AG09319 (cell line): ENCODE measurements around the gene HEATR9.

ENCODE experiments used
- DNase-seq: peaks from one replicate; pipeline ENCODE4 v3.0.0-alpha.2; 2010; ENCODE audit warnings: low read depth; ENCODE audit errors: extremely low read depth
- TF ChIP-seq, protein P1 (sequence below): IDR thresholded peaks from 2 replicates; pipeline ENCODE4 v1.5.1; 2011; ENCODE audit warnings: low read depth, mild to moderate bottlenecking, inconsistent platforms, low read length, moderate library complexity

Gene HEATR9

DNA sequence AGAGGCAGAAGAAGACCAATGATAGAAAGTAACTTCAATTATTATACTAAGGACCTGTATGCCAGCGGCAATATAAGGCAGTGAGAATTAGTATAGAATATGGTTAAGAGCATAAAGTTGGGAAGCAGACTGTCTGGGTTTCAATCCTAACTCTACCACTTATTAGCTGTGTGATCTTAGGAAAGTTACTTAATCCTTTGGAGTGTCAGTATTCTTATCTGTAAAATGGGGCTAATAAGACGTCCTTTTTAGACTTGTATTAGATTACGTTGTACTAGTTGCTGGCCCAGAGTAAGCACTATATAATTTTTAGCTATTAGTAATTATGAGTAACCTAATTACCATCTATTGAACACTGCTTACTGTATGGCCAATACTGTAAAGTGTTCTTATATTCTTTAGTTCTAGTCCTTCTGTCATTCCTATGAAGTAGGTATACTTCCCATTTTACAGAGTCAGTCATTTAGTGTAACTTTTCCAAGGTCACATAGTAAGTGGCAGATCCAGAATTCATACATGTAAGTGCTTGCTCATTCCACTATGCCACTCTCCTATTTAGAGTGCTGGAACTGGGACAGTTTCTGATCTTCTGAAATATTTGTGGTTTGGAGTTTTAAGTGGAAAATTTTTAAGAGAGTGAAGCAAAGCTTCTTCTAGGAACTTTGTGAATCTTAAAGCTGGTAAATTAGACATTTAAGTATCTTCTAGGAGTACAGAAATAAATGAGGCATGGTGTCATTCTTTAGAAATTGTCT, 22.5 kb downstream of the HEATR9 start:
- TF ChIP-seq, protein P1, sequence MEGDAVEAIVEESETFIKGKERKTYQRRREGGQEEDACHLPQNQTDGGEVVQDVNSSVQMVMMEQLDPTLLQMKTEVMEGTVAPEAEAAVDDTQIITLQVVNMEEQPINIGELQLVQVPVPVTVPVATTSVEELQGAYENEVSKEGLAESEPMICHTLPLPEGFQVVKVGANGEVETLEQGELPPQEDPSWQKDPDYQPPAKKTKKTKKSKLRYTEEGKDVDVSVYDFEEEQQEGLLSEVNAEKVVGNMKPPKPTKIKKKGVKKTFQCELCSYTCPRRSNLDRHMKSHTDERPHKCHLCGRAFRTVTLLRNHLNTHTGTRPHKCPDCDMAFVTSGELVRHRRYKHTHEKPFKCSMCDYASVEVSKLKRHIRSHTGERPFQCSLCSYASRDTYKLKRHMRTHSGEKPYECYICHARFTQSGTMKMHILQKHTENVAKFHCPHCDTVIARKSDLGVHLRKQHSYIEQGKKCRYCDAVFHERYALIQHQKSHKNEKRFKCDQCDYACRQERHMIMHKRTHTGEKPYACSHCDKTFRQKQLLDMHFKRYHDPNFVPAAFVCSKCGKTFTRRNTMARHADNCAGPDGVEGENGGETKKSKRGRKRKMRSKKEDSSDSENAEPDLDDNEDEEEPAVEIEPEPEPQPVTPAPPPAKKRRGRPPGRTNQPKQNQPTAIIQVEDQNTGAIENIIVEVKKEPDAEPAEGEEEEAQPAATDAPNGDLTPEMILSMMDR: no peak
- peak; percentile 14 for DNase-seq

DNA sequence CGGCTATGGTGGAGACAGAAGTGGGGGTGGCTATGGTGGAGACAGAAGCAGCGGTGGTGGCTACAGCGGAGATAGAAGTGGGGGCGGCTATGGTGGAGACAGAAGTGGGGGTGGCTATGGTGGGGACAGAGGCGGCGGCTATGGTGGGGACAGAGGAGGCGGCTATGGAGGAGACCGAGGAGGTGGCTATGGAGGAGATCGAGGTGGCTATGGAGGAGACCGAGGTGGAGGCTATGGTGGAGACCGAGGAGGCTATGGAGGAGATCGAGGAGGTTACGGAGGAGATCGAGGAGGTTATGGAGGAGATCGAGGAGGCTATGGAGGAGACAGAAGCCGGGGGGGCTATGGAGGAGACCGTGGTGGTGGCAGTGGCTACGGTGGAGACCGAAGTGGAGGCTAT, 24.1 kb downstream of the HEATR9 start:
- DNase-seq: no peak
- TF ChIP-seq, protein P1: no peak

DNA sequence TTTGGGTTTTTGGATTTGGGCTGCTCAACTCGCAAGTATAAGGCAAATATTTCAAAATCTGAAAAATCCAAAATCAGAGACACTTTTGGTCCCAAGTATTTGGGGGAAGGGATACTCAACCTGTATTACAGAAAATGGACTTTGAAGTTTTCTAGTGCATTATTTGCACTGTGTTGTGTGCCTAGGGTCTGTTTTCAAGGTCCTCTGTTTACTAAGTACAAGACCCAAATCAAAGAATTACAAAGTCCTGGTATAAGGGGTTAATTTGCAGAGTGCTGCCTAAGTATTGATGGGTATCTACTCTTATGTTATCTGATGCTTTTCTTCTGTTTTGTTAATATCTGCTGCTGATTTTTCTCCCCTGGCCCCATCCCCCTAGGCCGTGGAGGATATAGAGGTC, 25.0 kb downstream of the HEATR9 start:
- TF ChIP-seq, protein P1: no peak

DNA sequence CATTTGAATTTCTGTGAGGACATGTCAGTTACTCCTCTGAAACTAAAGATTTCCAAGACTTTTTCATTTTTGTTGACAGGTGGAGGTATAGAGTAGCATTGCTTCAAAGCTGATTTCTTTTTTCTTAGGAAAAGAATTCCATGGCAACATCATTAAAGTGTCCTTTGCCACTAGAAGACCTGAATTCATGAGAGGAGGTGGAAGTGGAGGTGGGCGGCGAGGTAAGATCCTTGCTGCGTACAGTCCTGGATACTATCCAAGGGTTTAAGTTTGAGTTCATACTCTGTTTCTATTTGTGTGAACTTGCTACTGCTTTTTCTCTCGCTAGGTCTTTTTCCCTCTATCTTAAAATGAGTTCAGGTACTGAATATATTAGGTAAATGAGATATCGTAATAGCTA, 26.5 kb downstream of the HEATR9 start:
- DNase-seq: no peak
- TF ChIP-seq, protein P1: no peak

More for the DNA sequence above, 25.0 kb downstream of the HEATR9 start:
- no peak for DNase-seq

DNA sequence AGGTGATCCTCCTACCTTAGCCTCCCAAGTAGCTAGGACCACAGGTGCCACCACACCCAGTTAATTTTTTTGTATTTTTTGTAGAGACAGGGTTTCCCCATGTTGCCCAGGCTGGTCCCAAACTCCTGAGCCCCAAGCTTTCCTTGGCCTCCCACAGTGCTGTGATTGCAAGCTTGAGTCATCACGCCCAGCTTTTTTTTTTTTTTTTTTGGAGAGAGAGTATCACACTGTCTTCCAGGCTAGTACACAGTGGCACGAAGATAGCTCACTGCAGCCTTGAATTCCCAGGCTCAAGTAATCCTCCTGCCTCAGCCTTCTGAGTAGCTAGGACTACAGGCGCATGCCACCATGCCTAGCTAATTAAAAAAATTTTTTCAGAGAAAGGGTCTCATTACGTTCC, 27.2 kb downstream of the HEATR9 start:
- TF ChIP-seq, protein P1: no peak
- no peak for DNase-seq

DNA sequence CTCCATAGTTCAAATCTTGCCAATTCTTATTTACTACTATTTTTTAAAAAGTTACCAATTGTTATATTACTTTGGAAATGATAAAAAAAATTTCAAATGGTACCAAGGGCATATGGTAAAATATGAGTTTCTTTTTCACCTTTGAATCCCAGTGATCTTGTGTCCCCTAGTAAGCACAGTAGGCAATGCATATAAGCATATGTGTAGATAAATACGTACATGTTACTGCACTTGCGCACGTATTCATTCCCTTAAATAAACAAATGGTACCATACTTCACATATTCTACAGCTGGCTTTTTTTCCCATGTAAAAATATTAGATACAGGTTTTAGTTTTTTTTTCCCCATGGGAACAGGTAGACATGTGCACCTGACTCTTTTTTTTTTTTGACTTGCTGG, 27.6 kb downstream of the HEATR9 start:
- TF ChIP-seq, protein P1: no peak
- DNase-seq: no peak

DNA sequence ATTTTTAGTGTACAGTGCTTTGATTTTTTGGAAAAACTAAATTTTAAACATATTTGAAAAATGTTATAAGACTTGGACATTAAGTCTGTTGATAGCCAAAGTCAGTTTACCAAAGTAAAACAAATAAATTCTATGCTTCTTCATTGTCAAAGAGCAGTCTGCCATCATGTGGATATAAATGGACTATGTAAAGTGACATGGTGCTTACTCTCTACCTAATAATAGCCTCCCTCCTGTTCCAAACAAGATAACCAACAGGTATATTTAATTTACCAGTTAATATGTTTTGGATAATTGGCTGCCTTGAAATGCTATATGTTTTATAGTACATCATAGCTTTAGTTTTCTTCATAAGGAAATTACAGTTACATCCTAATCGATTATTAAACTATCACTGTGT, 43.5 kb downstream of the HEATR9 start:
- no peak for DNase-seq
- TF ChIP-seq, protein P1: no peak
